CD4-positive, alpha-beta T cell treated with Interleukin-6 for 4 hours (primary cell): Measurements from ENCODE around the gene PITX2.

ENCODE experiments used
- DNase-seq: peaks from one replicate; pipeline ENCODE4 v3.0.0-alpha.2; 2020; ENCODE audit warnings: mixed read lengths

Gene PITX2

GRCh38 chr4:110621839-110622751 is 782 bp downstream of the PITX2 start:
- DNase-seq, result no peak

DNA sequence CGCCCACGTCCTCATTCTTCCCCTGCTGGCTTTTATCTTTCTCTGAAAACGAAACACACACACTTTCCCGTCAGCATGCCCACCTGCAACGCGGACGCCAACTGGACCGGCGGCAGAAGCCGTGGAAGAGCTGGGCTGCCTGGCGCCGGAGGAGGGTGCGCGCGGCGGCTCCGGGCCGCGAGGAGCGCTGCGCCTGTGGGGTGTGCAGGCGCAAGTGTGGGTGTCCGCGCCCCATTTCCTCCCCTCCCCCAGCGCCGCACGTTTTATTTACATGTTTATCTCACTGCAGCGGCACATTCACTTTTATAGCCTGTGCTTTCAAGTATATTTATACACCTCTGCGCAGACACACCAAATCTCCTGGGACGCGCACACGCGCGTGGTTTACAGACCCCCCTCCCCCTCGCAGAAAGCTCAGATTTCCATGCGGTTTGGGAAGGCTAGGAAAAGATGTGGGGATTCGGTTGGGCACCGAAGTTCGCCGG is 1.5 kb downstream of the PITX2 start:
- DNase-seq, result no peak

DNA sequence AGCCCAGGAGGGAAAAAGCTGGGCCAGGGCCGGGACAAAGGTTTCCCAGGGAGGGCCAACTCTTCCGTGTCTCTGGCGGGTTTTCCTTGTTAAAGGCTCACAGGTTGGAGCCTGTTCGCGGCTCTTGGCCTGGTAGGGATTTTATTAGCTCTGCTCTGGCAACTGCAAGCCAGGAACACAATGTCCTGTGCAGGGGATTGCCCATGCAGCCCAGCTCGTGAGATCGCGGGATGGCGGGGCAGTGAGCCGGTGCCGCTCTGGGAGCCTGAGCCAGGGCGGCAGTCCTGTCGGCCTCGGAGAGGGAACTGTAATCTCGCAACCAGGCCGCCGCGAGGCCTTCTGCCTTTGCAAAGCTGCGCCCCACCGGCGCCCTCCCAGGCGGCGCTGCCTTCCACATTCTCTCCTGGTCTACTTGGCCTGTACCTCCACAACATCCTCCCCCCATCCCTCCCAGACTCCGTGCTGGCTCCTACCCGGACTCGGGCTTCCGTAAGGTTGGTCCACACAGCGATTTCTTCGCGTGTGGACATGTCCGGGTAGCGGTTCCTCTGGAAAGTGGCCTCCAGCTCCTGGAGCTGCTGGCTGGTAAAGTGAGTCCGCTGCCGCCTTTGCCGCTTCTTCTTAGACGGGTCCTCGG is 2.1 kb downstream of the PITX2 start:
- no peak for DNase-seq

DNA sequence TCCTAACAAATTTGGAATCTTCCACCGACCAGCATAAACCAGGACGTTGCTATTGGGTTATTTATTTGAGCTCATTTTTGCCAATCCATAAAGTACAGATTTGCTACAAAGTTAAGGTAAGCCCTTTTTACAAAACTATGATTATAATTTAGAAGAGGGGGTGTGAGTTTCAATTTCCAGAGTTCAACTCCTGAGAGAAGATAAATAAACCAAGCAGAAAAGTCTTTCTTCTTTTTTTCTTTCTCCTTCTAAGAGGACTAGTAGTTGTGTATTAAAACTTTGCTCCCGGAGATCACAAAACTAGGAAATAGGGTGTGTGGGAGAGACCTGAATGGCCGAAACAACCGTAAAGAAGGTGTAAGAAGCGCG is 2.6 kb downstream of the PITX2 start:
- no peak for DNase-seq

DNA sequence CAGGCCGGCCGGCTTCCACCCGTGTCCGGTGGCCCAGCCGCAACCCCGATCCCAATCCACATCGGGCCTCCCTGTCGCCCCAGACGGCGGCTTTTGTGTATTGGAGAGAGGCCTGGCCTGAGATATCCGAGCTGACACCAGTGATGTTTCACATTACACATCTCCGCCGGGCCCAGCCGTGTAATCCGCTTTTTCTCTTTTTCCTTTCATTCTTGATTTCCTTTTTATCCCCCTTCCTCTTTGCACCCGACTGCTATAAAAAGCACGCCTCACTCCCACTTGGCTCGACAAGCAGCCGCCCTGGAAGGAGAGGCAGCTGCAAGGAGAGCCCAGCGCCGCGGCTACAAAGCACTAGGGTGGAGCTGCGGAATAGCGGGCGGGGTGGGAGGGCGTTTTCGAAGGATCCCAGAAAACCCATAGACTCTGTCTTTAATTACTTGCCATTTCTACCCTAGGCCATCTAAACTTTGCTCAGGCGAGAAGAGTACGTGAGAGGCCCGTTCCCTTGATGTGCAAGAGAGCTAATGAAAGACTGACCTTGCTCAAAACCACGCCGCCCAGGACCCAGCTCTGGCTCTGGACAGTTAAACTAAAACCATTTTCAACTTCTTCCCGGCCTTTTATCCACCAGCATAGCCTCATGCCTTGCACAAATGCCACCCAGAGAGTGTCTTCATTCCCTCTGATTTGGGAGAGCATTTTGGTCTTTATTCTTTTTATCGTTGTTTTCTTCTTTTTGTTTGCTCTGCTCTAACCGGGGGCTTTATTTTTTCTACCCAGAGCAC is 3.2 kb downstream of the PITX2 start:
- no peak for DNase-seq

DNA sequence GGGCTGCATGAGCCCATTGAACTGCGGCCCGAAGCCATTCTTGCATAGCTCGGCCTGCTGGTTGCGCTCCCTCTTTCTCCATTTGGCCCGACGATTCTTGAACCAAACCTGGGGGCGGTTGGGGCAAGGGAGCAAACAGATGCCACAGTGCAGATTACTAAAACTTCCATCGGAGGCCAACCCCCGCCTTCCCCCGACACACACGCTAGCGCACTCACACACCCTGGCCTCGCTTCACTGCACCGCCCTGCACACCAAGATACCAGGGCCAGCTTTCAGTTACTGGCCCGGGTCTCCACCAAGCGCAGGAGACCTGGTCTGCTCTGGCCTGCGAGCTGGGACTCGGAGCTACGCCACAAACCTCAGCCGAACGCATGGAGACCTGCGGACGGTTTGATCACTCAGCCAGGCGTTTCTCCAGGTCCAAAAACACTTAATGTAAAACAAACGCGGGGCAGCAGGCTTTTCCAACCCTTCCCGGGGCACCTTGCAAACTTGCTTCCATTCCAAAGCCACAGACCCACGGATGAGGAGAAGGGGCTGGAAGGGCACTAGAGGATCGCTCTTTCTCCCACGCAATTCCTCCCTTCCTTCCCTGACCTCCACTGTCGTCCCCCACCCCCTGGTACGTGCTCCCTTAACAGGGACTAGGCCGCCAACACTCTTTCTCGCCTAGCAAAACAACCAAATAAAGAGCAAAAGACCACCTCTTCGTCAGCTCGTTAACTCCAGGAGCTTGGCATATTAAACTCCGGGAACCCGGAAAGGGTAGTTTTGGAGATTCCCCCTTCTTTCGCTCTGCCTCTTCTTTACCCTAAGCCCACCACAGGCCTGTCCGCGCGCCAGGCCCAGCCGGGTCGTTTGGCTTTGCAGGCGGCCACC is 4.1 kb downstream of the PITX2 start:
- no peak for DNase-seq

- no peak for DNase-seq
Observed at GRCh38 chr4:110617646-110618580, 5.0 kb downstream of the PITX2 start.

- no peak for DNase-seq
Observed at GRCh38 chr4:110617075-110617640, 5.7 kb downstream of the PITX2 start.

GRCh38 chr4:110616238-110617074 is 6.4 kb downstream of the PITX2 start:
- DNase-seq, result no peak

- DNase-seq, result no peak
Observed at GRCh38 chr4:110615353-110616237, 7.3 kb downstream of the PITX2 start.

DNA sequence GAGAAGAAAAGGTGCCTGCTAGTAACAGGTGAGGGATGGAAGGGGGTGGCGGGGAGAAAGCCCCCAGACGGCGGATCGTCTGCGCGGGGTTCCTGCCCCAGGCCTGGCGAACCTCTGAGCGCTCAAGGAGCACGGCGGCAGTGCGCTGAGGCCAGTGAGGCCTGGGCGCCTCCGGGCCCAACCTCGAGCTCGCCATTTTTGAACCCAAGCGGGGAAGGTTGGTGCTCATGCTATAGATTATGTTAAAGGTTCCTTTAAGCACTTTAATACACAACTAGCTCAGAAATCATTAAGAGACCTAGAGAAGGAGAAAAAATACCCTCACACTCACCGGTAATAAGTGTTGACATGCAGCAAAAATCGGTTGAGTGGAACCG is 7.9 kb downstream of the PITX2 start:
- DNase-seq, result no peak

DNA sequence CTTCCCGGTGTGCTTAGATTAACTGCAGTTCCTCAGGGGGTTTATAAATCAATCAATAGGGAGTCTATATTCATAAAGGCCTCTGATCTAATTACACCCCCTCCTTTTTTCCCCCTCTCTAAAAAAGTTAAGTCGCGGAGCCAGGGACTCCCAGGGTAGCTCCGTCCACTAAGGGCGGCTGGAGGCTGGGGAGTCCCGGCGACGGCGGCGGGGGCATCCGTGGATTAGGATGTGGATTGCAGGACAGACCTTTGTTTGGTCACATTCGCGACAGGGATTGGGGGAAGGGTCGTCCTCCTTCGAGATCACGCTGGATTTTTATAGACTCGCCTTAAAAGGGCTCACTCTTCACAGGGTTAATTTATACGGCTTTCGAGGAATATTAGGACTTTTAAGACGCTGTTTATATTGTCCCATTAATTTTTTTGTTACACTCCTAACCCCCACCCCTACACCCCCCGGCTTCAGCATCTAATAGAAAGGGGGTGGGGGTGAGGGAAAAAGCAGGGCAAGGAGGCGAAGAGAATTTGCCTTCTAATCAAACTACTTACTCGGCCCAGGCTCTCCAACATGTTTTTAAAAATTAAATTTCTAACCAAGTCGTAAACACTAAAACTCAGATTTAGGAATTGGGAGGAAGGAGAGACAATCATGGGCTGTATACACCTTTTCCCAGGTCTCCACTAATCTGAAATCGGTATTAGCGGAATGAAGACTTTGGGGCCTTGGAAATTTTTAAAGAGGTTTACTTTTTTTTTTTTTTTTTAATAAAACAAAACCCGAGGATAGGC is 8.5 kb downstream of the PITX2 start:
- DNase-seq, result no peak

GRCh38 chr4:110613745-110614144 is 9.1 kb downstream of the PITX2 start:
- DNase-seq, result no peak

DNA sequence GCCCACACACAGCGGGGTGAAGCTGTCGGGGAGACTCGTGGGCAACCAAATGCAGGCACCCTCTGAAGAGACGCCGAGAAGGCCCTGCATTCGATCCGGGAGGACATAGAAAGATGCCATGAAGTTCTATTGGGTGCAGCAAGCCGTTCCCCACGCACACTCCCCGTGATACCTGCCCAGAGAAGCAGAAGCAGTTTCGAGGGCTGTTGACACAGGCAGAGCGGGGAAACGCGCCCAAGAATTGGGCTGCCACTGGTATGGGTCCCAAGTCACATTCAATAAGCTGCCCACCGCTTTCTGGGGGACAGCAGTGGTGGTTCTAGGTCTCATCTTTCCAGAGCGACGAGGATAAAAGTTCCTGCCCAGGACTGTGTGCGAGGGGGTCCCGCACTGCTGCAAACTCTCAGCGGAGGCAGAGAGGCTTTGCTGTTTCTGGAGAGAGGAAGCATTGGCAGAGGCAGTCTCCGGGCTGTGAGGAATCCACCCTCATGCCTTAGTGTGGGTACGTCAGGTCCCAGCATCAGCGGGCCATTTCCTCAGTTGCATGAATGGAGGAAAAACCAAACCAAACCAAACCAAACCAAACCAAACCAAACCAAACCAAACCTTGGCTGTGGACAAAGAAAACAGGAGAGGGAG is 10.1 kb downstream of the PITX2 start:
- no peak for DNase-seq

- DNase-seq, result no peak
Observed at GRCh38 chr4:110611968-110612447, 10.9 kb downstream of the PITX2 start.

GRCh38 chr4:110610940-110611831 is 11.7 kb downstream of the PITX2 start:
- no peak for DNase-seq
